GM23338 (cell line): ENCODE results near the gene DLGAP5. TPM values are rescaled to one million over a fixed set of nuclear protein-coding genes. Genes with fewer than 3 reads are reported as not detected.

ENCODE experiments used
- ATAC-seq: fragments of 200-7000 bp; cut with Tn5 transposase; 3 replicates; pipeline ENCODE4 v1.9.1; 2020
- DNase-seq: peaks from one replicate; pipeline ENCODE4 v3.0.0-alpha.2; 2015; ENCODE audit warnings: low spot score
- H2AFZ ChIP-seq: fragments of 200-600 bp; sonication (generic); 2 replicates; pipeline ENCODE4 v1.8.0; 2016; ENCODE audit warnings: antibody characterized with exemption, mild to moderate bottlenecking, moderate library complexity
- H3F3A ChIP-seq: fragments of 200-600 bp; sonication (generic); replicated peaks from 2 replicates; pipeline ENCODE4 v1.8.0; 2017; ENCODE audit warnings: antibody characterized with exemption, mixed run types, low read depth
- H3K27ac ChIP-seq: fragments of 200-600 bp; sonication (generic); 2 replicates; pipeline ENCODE4 v1.6.1; 2016; ENCODE audit warnings: low read depth
- H3K27me3 ChIP-seq: fragments of 200-600 bp; sonication (generic); 2 replicates; pipeline ENCODE4 v1.8.0; 2016; ENCODE audit warnings: mild to moderate bottlenecking, mixed run types, moderate library complexity; ENCODE audit not compliant: insufficient read depth
- H3K36me3 ChIP-seq: fragments of 200-600 bp; sonication (generic); 2 replicates; pipeline ENCODE4 v1.8.0; 2016; ENCODE audit warnings: mild to moderate bottlenecking; ENCODE audit not compliant: insufficient read depth
- H3K4me1 ChIP-seq: fragments of 200-600 bp; sonication (generic); 2 replicates; pipeline ENCODE4 v1.8.0; 2016; ENCODE audit warnings: mild to moderate bottlenecking, moderate library complexity; ENCODE audit not compliant: insufficient read depth
- H3K4me2 ChIP-seq: fragments of 200-600 bp; sonication (generic); 2 replicates; pipeline ENCODE4 v1.7.1; 2017; ENCODE audit warnings: mixed run types
- H3K4me3 ChIP-seq: fragments of 200-600 bp; sonication (generic); 2 replicates; pipeline ENCODE4 v1.6.1; 2016; ENCODE audit warnings: mixed run types
- H3K79me2 ChIP-seq: fragments of 200-600 bp; sonication (generic); replicated peaks from 2 replicates; pipeline ENCODE4 v1.8.0; 2017; ENCODE audit warnings: mild to moderate bottlenecking; ENCODE audit not compliant: insufficient read depth
- H3K9me2 ChIP-seq: fragments of 200-600 bp; sonication (generic); 2 replicates; pipeline ENCODE4 v1.8.0; 2017; ENCODE audit not compliant: insufficient read depth
- H4K20me1 ChIP-seq: fragments of 200-600 bp; sonication (generic); replicated peaks from 2 replicates; pipeline ENCODE4 v1.8.0; 2017; ENCODE audit warnings: mild to moderate bottlenecking; ENCODE audit not compliant: insufficient read depth
- H3K27ac Mint-ChIP-seq: 2 replicates; pipeline ENCODE4 v1.8.0; 2020; ENCODE audit warnings: inconsistent platforms, mild to moderate bottlenecking, moderate library complexity, mixed read lengths
- H3K27me3 Mint-ChIP-seq: 3 replicates; pipeline ENCODE4 v1.8.0; 2022; ENCODE audit warnings: low read depth, mild to moderate bottlenecking, moderate library complexity, mixed read lengths, inconsistent platforms; ENCODE audit not compliant: insufficient read depth, poor library complexity
- H3K36me3 Mint-ChIP-seq: 3 replicates; pipeline ENCODE4 v1.8.0; 2021; ENCODE audit warnings: low read depth, mild to moderate bottlenecking, inconsistent platforms, moderate library complexity, mixed read lengths
- H3K4me1 Mint-ChIP-seq: 3 replicates; pipeline ENCODE4 v1.8.0; 2020; ENCODE audit warnings: mild to moderate bottlenecking, inconsistent platforms, mixed read lengths
- H3K4me3 Mint-ChIP-seq: 3 replicates; pipeline ENCODE4 v1.8.0; 2021; ENCODE audit warnings: moderate library complexity, mild to moderate bottlenecking, inconsistent platforms, mixed read lengths
- H3K9me3 Mint-ChIP-seq: 3 replicates; pipeline ENCODE4 v1.8.0; 2020; ENCODE audit warnings: moderate library complexity, mild to moderate bottlenecking, inconsistent platforms, mixed read lengths
- CREB1 ChIP-seq: fragments of 250-450 bp; sonication (Bioruptor Pico); IDR thresholded peaks from 2 replicates; pipeline ENCODE4 v1.5.0; 2020; ENCODE audit warnings: low read depth, mild to moderate bottlenecking, moderate library complexity
- NANOG ChIP-seq: IDR thresholded peaks from 2 replicates; pipeline ENCODE4 v1.6.1; 2016; ENCODE audit warnings: antibody characterized with exemption, borderline replicate concordance
- POLR2AphosphoS5 ChIP-seq: IDR thresholded peaks from 2 replicates; pipeline ENCODE4 v1.6.1; 2016; ENCODE audit warnings: antibody characterized with exemption, low read depth
- REST ChIP-seq: IDR thresholded peaks from one replicate; pipeline ENCODE4 v1.6.1; 2018; ENCODE audit warnings: antibody characterized with exemption; ENCODE audit not compliant: unreplicated experiment
- ZNF114 ChIP-seq: fragments of 250-450 bp; sonication (Bioruptor Pico); IDR thresholded peaks from 2 replicates; pipeline ENCODE4 v1.5.0; 2020; ENCODE audit warnings: mild to moderate bottlenecking, moderate library complexity
- ZNF331 ChIP-seq: fragments of 250-450 bp; sonication (Bioruptor Pico); IDR thresholded peaks from 2 replicates; pipeline ENCODE4 v1.5.0; 2020; ENCODE audit warnings: low read depth, mild to moderate bottlenecking, moderate library complexity
- polyA plus RNA-seq: library from polyadenylated mRNA; unstranded; fragments of >200 nt; fragmentation: Nextera tagmentation; extraction: Ambion mirVana; gene quantifications from 2 replicates; pipeline ENCODE4 v1.2.1, GENCODE V29; 2016
- total RNA-seq: library from RNA; depleted of rRNA; stranded (reverse); fragments of >200 nt; shearing (Covaris generic); gene quantifications from 2 replicates; pipeline ENCODE4 v1.2.3, GENCODE V29; 2014
- TF ChIP-seq, protein P1 (sequence below), 2 experiments: fragments of 200-600 bp in 1 of 2; sonication (generic) in 1 of 2; conservative IDR thresholded peaks; 2 replicates each; pipeline versions ENCODE4 v1.5.1 to v1.6.1; 2016 to 2017; ENCODE audit warnings: antibody characterized with exemption in 2 of 2, low read depth in 2 of 2, mild to moderate bottlenecking in 2 of 2, moderate library complexity in 1 of 2
- TF ChIP-seq, protein P2 (sequence below): fragments of 250-450 bp; sonication (Bioruptor Pico); IDR thresholded peaks from 2 replicates; pipeline ENCODE4 v1.5.0; 2020; ENCODE audit warnings: mild to moderate bottlenecking, moderate library complexity
- TF ChIP-seq, protein P3 (sequence below): IDR thresholded peaks from 2 replicates; pipeline ENCODE4 v1.6.1; 2016; ENCODE audit warnings: antibody characterized with exemption

Gene DLGAP5
- total and polyA plus RNA-seq, 2 experiments from 2014 or later: 110 to 117 TPM

- H3K9me3 Mint-ChIP-seq: no peaks in the 10 kb centered on the region
- no peak overlapping the region for H3K27ac Mint-ChIP-seq
- no peaks in the 10 kb centered on the region for H3K79me2 ChIP-seq
- no peak for TF ChIP-seq POLR2AphosphoS5
- TF ChIP-seq ZNF114 (CRISPR knock-in tag): no peak
- TF ChIP-seq CREB1: no peak
- TF ChIP-seq, protein P1, sequence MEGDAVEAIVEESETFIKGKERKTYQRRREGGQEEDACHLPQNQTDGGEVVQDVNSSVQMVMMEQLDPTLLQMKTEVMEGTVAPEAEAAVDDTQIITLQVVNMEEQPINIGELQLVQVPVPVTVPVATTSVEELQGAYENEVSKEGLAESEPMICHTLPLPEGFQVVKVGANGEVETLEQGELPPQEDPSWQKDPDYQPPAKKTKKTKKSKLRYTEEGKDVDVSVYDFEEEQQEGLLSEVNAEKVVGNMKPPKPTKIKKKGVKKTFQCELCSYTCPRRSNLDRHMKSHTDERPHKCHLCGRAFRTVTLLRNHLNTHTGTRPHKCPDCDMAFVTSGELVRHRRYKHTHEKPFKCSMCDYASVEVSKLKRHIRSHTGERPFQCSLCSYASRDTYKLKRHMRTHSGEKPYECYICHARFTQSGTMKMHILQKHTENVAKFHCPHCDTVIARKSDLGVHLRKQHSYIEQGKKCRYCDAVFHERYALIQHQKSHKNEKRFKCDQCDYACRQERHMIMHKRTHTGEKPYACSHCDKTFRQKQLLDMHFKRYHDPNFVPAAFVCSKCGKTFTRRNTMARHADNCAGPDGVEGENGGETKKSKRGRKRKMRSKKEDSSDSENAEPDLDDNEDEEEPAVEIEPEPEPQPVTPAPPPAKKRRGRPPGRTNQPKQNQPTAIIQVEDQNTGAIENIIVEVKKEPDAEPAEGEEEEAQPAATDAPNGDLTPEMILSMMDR (conservative IDR thresholded peaks at IDR 0.05; ENCODE audit: low read depth in 2 of 2): peak in 1 of 2 experiments; percentile 26; a peak in 1 of 4 replicates
- no peak overlapping the region for H3K4me2 ChIP-seq
- no peak overlapping the region for H3K4me3 ChIP-seq
- no peak overlapping the region for H3K27ac ChIP-seq
- ATAC-seq (no peak; the same call in 2 of the 3 replicates), DNase-seq (peak; percentile 50)
- no peaks in the 10 kb centered on the region for H3K27me3 ChIP-seq
- no peaks in the 10 kb centered on the region for H3F3A ChIP-seq
- H2AFZ ChIP-seq: peak overlapping the region; percentile 14; the same call in 1 of the 2 replicates
- no peaks in the 10 kb centered on the region for H3K9me2 ChIP-seq
- no peaks in the 10 kb centered on the region for H3K36me3 ChIP-seq
- no peaks in the 10 kb centered on the region for H4K20me1 ChIP-seq
- H3K27me3 Mint-ChIP-seq: peaks cover 8% of the 10 kb centered on the region
- peaks cover 15% of the 10 kb centered on the region for H3K4me1 Mint-ChIP-seq
- no peaks in the 10 kb centered on the region for H3K36me3 Mint-ChIP-seq
- no peak overlapping the region for H3K4me3 Mint-ChIP-seq
- 0 out of 2 replicates have a peak, but pooled peaks cover 2% of the 10 kb centered on the region for H3K4me1 ChIP-seq
These were observed 80.2 kb downstream of the DLGAP5 start for GRCh38 chr14:55111122-55111708.

- peaks cover 7% of the 10 kb centered on the region for H3K4me1 Mint-ChIP-seq
- ATAC-seq (no peak), DNase-seq (no peak)
- H3K27me3 Mint-ChIP-seq: peaks cover 8% of the 10 kb centered on the region
- no peak overlapping the region for H3K27ac ChIP-seq
- no peak overlapping the region for H3K4me3 Mint-ChIP-seq
- no peaks in the 10 kb centered on the region for H3K36me3 ChIP-seq
- H3K27me3 ChIP-seq: no peaks in the 10 kb centered on the region
- H4K20me1 ChIP-seq: no peaks in the 10 kb centered on the region
- H3K36me3 Mint-ChIP-seq: no peaks in the 10 kb centered on the region
- no peaks in the 10 kb centered on the region for H3K9me3 Mint-ChIP-seq
- no peaks in the 10 kb centered on the region for H3K9me2 ChIP-seq
- H3K79me2 ChIP-seq: no peaks in the 10 kb centered on the region
- 0 out of 2 replicates have a peak, but pooled peaks cover 2% of the 10 kb centered on the region for H3K4me1 ChIP-seq
- no peak overlapping the region for H2AFZ ChIP-seq
- H3K27ac Mint-ChIP-seq: no peak overlapping the region
- no peaks in the 10 kb centered on the region for H3F3A ChIP-seq
- no peak overlapping the region for H3K4me3 ChIP-seq
- no peak overlapping the region for H3K4me2 ChIP-seq
- TF ChIP-seq ZNF331 (CRISPR knock-in tag): no peak
- no peak for TF ChIP-seq POLR2AphosphoS5
- TF ChIP-seq, protein P2, sequence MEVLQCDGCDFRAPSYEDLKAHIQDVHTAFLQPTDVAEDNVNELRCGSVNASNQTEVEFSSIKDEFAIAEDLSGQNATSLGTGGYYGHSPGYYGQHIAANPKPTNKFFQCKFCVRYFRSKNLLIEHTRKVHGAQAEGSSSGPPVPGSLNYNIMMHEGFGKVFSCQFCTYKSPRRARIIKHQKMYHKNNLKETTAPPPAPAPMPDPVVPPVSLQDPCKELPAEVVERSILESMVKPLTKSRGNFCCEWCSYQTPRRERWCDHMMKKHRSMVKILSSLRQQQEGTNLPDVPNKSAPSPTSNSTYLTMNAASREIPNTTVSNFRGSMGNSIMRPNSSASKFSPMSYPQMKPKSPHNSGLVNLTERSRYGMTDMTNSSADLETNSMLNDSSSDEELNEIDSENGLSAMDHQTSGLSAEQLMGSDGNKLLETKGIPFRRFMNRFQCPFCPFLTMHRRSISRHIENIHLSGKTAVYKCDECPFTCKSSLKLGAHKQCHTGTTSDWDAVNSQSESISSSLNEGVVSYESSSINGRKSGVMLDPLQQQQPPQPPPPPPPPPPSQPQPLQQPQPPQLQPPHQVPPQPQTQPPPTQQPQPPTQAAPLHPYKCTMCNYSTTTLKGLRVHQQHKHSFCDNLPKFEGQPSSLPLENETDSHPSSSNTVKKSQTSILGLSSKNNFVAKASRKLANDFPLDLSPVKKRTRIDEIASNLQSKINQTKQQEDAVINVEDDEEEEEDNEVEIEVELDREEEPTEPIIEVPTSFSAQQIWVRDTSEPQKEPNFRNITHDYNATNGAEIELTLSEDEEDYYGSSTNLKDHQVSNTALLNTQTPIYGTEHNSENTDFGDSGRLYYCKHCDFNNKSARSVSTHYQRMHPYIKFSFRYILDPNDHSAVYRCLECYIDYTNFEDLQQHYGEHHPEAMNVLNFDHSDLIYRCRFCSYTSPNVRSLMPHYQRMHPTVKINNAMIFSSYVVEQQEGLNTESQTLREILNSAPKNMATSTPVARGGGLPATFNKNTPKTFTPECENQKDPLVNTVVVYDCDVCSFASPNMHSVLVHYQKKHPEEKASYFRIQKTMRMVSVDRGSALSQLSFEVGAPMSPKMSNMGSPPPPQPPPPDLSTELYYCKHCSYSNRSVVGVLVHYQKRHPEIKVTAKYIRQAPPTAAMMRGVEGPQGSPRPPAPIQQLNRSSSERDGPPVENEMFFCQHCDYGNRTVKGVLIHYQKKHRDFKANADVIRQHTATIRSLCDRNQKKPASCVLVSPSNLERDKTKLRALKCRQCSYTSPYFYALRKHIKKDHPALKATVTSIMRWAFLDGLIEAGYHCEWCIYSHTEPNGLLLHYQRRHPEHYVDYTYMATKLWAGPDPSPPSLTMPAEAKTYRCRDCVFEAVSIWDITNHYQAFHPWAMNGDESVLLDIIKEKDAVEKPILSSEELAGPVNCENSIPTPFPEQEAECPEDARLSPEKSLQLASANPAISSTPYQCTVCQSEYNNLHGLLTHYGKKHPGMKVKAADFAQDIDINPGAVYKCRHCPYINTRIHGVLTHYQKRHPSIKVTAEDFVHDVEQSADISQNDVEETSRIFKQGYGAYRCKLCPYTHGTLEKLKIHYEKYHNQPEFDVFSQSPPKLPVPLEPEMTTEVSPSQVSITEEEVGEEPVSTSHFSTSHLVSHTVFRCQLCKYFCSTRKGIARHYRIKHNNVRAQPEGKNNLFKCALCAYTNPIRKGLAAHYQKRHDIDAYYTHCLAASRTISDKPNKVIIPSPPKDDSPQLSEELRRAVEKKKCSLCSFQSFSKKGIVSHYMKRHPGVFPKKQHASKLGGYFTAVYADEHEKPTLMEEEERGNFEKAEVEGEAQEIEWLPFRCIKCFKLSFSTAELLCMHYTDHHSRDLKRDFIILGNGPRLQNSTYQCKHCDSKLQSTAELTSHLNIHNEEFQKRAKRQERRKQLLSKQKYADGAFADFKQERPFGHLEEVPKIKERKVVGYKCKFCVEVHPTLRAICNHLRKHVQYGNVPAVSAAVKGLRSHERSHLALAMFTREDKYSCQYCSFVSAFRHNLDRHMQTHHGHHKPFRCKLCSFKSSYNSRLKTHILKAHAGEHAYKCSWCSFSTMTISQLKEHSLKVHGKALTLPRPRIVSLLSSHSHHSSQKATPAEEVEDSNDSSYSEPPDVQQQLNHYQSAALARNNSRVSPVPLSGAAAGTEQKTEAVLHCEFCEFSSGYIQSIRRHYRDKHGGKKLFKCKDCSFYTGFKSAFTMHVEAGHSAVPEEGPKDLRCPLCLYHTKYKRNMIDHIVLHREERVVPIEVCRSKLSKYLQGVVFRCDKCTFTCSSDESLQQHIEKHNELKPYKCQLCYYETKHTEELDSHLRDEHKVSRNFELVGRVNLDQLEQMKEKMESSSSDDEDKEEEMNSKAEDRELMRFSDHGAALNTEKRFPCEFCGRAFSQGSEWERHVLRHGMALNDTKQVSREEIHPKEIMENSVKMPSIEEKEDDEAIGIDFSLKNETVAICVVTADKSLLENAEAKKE (CRISPR knock-in tag): no peak
- TF ChIP-seq REST: no peak
- TF ChIP-seq, protein P3, sequence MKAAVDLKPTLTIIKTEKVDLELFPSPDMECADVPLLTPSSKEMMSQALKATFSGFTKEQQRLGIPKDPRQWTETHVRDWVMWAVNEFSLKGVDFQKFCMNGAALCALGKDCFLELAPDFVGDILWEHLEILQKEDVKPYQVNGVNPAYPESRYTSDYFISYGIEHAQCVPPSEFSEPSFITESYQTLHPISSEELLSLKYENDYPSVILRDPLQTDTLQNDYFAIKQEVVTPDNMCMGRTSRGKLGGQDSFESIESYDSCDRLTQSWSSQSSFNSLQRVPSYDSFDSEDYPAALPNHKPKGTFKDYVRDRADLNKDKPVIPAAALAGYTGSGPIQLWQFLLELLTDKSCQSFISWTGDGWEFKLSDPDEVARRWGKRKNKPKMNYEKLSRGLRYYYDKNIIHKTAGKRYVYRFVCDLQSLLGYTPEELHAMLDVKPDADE: no peak
- no peak for TF ChIP-seq NANOG
These were observed 81.5 kb downstream of the DLGAP5 start for GRCh38 chr14:55109836-55110235.
